GM18861 (cell line): ENCODE results near the gene ACSF3.
"Not testable (repeated sequence)": the region's sequence is repeated elsewhere in the genome, so short reads cannot be mapped to it uniquely, and the experiment has no call there.

Source experiments
- ATAC-seq: cut with Tn5 transposase; IDR thresholded peaks from one replicate; pipeline ENCODE4 v1.9.1; 2021; ENCODE audit not compliant: unreplicated experiment

The ACSF3 gene

DNA sequence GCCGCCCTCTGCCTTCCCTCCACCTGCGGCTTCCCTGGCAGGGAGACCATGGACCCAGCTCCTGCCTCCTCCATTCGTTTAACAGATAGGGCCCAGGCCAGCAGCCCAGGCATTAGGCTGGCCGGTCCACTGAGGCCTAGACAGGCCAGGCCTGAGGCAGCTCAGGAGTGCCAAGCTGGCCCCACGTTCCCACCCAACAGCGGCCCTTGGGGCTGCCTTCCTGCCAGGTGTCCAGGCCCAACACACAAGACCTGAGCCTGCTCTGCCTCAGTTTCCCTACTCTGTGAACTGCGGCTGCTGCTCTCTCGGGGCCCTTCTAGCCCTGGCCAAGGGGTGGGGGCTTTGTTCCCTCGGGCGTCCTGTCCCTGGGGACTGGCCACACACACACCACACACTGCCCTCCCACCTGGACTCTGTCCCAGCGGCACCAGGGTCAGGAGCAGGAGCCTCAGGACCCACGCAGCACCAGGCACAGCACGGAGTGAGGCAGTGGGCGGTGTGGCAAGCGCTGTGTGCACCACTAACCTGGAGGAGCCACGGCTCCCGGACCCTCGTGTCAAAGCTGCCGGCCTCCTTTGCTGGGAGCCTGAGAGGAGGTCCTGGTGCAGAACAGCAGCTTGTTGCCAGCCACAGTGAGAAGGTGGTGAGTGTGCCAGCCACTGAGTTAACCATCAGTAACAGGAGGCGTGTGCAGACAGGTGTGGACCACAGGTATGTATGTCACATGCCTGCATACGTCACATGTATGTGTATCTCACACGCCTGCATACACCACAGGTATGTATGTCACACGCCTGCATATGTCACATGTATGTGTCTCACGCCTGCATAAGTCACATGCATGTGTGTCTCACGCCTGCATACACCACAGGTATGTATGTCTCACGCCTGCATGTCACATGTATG lies 63.3 kb downstream of the ACSF3 start:
- no peak for ATAC-seq

DNA sequence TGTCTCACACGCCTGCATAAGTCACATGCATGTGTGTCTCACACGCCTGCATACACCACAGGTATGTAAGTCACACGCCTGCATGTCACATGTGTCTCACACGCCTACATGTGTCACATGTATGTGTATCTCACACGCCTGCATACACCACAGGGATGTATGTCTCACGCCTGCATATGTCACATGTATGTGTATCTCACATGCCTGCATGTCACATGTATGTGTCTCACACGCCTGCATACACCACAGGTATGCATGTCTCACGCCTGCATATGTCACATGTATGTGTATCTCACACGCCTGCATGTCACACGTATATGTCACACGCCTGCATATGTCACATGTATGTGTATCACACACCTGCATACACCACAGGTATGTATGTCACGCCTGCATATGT lies 64.1 kb downstream of the ACSF3 start:
- no peak for ATAC-seq

DNA sequence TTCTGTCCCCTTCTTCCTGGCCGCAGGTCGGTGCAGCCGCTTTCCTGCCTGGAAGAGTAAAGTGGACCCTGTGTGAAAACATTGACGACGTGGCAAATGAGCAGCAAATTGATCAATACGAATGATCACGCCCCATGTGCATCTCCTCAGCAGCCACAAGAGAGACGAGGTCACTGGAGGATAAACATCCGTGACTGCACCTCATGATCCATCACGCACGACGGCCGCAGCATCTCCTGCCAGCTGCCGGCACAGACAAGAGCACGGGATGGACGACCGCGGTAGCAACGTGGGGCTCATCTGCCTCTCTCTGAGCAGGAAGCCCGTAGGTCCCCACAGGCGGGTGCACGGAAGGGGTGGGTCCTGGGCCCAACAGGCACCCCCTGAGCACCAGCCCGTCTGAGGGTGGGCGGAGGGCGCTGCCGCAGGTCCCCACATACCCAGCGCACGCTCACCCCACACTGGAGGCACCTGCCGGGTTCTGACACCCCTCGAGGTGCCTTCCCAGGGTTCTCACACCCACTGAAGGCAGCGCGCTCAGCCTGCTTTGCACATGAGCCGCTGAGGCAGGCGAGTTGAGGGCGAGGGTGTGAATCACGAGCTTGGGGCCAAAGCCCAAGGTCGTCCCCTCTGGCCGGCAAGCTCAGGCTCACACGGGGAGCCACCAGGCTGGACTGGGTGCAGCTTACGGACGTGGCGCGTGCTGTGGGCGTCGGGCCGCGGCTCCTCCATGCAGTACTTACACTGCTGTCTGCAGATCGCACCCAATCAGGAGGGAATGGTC lies 65.6 kb downstream of the ACSF3 start:
- no peak for ATAC-seq

DNA sequence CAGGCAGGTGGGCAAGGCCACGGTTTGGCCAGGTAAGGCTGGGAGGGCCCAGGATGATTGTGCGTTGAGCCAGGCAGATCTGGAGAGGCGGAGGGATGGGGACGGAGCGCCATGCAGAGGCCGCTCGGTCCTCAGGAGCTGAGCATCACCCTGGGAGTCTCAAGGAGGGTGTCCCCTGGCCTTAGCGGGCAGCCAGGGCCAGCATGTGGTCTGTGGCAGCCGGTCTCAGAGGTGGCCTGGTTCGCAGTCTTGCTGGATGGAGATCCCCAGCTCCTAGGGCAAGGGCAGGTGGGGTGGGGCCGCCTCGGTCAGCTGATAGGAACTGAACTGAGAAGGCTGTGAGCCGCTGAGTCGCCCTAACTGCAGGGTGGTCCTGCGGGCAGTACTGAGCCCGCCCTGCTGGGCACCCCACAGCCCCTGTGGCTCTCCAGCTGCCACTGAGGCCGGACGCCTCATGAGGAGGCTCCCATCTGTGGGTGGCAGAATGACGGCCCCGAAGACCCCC lies 66.2 kb downstream of the ACSF3 start:
- no peak for ATAC-seq

DNA sequence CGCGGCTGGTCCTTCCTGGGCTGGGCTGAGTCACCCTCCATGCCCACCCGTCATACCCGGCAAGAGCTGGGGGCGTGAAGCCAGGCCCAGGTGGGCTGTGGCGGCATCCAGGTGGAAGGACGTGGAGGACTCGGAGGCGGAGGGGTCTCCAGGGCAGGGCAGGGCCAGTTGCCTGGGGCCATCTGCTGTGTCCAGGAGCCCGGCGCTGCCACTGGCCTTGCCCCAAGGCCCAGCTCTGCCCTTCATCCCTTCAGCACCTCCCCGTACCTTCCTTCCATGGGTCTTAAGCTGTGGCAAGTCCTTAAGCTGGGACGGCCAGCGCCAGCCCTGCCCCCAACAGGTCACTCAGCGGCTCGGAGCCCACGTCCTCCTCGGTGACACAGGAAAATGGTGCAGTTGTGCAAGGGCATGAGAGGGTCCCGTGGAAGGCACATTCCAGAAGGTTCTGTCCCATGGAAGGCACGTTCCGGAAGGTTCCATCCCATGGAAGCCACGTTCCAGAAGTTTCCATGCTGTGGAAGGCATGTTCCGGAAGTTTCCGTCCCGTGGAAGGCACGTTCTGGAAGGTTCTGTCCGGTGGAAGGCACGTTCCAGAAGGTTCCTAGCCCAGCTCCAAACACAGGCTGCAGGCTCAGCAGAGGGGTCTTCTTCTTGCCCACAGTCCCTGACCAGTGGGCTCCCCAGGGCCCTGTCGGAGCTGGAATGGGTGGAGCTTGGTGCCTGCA lies 67.5 kb downstream of the ACSF3 start:
- ATAC-seq, result no peak

DNA sequence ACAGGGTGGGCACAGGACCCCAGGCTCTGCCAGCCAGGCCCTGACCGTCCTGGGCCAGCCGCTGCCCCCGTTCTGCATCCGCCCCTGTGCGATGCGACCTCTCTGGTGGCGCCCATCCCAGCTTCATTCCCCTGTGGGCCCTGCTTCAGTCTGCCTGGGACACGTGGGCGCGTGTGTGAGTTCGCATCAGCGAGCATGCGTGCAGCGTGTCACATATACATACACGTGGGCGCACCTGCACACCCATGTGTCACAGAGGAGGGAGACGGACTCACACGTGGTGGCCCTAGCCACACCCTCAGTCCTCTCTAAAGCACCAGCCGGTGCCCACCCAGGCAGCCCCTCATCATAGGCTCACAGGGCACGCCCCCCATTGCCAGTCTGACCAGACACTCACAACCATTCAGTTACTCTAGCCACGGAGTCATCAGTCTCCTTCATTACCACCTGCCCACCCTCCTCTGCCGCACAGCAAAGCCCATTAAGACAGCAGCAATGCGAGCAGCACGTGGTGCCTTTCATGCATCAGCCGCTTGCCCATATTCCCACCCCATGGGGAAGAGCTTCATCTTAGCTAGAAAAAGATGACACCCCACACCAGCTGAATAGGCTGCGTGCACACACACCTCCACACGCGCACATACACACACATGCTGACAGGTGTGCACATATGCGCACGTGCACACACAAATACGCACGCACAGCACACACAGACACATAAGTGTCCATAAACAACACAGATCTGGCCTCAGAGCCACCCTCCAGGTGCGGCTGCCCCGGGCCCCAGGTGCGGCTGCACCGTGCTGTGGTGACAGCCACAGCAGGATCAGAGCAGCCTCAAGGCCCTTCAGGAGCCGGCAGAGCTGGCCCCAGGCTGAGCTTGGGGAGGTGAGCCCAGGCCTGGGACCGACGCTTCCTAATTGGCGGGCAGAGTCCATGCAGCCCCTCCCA lies 68.4 kb downstream of the ACSF3 start:
- ATAC-seq, result no peak

DNA sequence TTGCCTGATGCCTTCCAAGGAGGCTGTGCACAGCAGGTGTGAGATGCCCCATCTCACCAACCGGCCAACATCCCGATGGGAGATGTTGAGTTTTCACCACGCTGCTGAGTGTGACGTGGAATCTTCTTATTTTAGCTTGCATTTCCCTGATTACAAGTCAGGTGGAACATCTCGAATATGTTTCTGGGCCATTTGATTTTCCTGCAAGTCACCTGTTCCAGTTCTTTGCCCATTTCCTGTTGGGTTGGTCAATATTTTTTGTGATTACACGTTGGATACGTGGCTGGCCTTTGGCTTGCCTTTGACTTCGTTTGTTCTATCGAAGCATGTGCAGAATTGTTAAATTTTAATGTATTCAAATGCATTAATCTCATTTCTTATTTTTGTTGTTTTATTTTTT lies 69.6 kb downstream of the ACSF3 start:
- ATAC-seq, result no peak

DNA sequence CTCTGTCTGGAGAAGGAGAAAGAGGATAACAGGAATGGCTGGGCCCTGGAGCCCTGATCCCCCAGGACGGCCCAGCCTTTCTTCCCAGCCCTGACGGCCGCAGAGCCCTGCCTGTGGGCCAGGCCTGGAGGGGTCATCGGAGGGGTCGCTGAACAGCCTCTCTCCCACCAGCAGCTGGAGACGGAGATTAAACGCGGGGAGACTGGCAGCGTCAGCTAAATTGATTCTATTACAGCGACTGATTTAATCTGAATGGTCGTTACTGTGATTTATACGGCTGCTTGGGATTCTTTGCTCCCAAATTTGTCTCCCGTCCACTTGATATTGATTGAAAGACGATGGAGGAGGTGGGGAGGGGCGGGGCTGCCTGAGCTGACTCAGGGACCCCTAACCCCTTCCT lies 70.8 kb downstream of the ACSF3 start:
- no peak for ATAC-seq

DNA sequence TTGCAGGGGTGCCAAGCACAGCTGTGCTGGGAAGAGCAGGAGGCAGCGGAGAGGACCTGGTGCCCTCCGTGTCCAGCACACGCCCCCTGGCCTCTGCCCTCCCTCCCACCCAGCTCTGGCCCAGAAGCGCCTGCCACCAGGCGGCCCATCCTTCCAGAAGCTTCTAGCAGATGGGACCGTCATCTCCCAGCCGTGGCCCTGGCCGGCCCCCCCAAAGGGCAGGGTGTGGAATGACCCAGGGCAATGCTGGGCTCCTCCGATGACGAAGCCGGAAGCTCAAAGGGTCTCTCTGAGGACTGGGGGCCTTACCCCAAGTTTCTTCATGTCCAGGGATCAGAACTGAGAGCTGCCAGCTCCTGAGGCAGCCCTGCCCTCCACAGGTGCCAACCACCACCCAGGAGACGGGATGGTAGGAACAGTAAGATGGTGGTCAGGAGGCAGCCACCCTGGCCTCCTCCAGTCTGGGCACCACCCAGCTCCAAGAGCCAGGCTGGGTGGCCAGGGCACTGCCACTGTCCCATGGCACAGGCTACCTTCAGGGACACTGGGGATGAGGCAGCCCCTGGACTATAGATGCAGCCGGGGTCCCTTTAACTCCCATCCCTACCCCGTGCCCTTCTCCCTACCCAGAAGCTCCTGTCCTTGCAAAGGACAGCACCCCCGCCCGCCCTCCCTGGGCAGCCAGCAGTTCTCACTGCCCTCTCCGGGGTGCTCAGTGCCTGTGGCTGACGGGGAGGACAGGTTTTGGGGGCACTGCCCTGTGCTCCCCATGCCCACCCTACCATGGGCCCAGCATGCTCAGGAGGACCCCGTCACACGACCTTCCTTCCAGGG lies 71.4 kb downstream of the ACSF3 start:
- no peak for ATAC-seq

DNA sequence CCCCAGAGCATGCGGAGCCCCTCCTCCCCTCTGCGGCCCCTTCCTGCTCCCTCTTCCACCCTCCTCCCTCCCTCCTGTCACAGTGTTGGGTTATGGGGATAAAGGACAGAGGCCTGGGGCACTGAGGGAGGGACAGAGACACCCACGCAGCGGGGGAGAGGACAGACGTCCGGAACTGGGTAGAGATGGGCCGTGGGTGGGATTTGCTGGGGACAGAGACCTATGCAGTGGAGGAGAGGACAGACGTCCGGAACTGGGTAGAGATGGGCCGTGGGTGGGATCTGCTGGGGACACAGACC lies 72.0 kb downstream of the ACSF3 start:
- ATAC-seq, result not testable (repeated sequence)

DNA sequence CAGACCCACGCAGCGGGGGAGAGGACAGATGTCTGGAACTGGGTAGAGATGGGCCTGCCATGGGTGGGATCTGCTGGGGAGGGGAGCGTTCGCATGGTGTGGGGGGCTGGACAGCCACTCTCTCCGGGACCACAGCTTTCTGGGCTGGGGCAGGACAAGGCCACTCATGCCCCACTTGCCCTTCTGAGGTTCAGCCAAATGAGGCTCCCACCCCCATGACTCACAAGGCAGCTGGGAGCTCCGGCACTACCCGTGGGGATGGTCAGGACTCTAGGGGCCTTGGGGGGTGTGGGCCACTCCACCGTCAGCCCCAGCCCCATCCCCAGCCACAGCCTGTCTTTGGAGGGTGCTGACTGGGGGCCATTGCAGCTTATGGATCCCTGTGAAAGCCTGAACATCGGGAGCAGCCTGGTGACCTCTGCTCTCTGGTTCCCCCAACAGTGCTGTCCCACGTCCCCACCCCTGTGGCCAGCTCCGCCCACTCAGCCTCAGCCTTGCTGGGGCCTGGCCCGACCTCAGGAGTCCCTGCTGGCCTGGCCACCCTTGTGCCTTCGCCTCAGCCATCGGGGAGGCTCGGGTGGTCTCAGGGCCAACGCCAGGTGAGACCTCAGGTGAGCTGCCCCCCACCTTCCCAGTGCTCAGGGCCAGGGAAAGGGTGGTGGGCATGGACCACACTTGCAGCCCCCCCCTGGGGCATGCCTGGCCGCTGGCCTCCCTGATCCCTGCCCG lies 73.2 kb downstream of the ACSF3 start:
- ATAC-seq, result no peak

DNA sequence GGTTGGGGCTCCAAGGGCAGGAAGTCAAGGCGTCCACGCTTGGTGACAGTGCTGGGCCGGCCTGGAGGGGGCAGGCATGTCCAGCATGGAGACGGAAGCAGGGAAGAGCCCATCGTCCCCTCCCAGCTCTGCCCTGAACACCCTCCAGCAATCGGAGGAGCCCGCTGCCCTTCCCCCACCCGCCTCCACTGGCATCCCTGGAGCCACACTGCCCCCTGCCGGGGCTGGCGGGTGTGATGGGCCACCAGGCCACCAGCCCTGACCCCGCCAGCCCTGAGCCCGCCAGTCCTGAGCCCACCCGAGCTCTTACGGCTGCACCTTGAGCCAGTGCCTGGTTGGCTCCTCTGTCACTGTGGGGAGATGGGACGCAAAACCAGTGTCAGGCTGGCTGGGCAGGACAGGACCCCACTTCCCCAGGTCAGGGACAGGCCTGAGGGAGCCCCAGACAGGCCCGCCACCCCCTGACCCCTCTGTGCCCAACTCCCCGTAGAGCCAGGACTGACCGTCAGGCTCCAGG lies 73.8 kb downstream of the ACSF3 start:
- ATAC-seq, result no peak

DNA sequence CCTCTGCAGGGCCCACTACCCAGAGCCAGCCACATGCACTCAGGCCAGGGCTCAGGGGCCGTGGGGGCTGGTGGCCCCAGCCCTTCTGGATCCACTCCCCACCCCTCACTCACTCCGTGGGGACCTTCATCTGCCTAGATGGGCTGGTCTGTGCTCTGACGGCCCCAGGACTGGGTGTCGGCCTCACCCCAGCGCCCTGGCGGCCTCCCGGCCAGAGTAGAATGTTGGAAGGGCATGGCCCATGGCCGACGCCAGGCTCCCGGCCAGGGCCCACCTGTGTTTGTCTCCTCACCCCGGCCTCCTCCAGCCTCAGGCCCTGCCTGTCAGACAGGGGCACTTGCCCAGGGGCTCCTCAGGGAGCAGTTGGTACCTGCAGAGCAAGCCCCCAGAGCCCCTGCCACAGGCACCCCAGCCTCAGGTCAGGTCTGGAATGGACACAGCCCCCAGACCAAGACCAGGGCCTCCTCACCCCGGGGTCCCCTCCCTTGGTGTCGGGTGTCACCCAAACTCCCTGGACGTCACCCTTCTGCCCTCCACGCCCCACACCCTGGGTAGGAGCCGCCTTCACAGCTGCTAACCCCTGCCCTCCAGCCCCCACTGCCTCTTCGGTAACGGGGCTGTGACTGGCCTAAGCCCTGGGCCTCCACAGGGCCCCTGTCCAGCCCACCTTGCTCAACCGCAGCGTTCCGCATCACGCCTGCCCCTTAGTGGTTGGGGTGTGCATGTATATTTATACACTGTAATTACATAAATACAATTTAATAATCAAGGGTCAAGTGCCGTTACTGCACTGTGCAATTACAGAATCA lies 74.9 kb downstream of the ACSF3 start:
- no peak for ATAC-seq

DNA sequence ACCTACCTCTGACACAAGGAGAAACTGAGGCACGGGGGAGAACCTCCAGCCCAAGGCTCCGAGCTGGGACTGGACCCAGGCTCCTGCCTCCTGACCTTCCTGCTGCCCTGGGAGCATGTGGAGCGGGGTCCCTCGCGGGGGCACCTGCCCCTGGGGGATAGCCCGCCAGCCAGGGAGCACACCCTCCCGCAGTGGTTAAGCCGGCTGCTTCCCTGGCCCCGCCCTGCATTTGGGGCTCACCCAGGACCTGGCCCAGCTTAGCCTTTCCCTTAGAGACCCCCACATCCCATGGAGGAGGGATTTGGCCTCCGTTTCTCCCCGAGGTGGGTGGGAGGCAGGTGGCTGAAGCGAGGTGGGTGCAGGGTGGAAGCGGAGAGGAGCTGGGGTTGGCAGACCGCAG lies 76.1 kb downstream of the ACSF3 start:
- ATAC-seq, result no peak

DNA sequence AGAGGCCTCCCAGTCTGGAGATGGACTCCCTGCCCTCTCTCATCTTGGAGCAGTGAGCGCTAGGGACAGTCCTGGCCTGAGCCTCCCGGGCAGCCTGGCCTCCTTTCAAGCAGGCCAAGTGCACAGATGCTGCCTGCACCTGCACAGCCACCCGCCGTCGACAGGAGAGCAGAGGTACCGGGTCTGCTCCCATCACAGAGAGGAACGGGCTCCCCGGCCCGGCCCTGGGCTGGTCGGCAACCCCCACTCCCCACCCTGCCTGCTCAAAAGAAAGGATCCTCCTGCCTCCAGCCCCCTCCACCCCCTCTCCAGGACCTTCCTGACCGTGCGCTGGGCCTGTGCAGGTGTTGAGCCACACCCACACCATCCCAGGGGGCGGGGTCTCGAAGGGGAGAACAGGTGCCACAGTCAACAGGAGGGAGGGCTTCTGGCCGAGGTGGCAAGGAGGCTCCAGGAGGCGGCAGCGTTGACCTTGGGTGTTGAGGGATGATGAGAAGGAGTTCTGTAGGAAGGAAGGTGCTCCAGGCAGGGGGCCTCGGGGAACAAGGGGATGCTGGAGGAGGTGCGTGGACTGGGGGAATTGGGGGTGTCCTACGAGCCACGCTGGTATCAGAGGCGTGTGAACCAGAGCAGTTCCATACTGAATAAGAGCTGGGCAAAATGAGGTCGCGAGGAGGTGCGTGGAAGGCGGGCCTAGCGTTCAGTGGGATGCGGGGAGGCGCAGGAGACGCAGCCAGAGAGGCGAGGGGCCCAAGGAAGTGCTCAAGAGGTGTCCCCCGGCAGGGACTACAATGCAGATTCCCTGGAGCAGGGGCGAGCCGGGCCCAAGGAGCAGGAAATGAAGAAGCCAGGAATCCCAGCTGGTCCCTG lies 76.9 kb downstream of the ACSF3 start:
- ATAC-seq, result no peak

DNA sequence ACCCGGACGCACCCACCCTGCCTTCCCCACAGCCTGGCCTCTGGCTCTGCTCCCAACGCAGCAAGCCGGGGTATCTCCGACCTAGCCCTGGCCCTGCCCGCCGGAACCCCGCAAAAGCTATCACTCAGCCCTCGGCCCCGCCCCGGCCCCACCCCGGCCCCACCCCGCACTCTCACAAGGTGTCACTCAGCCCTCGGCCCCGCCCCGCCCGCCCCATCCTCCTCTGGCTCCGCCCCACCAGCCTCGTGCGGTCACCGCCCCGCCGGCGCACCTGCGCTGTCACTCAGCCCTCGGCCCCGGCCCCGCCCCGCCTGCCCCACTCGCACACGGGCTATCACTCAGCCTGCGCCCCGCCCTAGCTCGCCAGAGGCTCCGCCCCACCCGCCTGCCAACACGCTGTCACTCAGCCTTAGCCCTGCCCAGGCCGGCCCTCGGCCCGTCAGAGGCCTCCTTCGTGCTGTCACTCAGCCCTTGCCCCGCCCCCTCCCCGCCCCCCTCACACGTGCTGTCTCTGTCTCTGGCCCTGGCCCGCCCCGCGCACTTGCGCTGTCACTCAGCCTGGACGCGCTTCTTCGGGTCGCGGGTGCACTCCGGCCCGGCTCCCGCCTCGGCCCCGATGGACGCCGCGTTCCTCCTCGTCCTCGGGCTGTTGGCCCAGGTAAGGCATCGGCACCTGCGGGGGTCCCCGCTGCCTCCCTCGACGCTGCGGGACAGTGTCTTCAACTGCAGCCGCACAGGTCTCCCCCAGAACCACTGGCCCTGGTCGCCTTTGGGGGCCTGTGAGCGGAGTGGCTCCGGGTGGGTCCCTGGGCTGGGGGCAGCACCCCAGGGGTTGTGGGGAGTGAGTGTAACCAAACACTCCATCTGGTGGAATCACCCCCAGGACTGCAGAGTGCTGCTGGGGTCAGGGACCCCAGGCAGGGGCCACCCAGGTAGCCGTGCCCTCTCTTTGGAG lies 77.8 kb downstream of the ACSF3 start, which contains the start of gene CDH15:
Gene CDH15 (plus strand): TSS at position 533 of the 955 bp plus-strand sequence. CDS start 84 bp downstream, at position 617.
- peak; percentile 65 for ATAC-seq
